HepG2 (cell line): ENCODE data around the gene PDLIM7. TPM values are rescaled to one million over a fixed set of nuclear protein-coding genes. Genes with fewer than 3 reads are reported as not detected.

Experiments
- ATAC-seq: fragments of 200-7000 bp; cut with Tn5 transposase; 3 replicates; pipeline ENCODE4 v1.9.1; 2020; ENCODE audit warnings: mild to moderate bottlenecking, moderate library complexity
- BruUV-seq: library from RNA; stranded (reverse); fragments of 400-500 nt; replicated peaks from 2 replicates; lab custom pipeline; 2021; lab: Mats Ljungman, UMichigan
- CTCF ChIA-PET: fragments of 300-600 bp; formaldehyde crosslinking; extraction: SDS; loops from one replicate; lab custom pipeline; 2021; ENCODE audit warnings: low total read pairs, inconsistent platforms, low intra/inter-chr PET ratio; lab: Yijun Ruan, JAX
- POLR2A ChIA-PET: fragments of 350-600 bp; sonication (Branson Sonifier 250); formaldehyde crosslinking; loops from one replicate; lab custom pipeline; 2020; ENCODE audit warnings: antibody characterized with exemption, inconsistent platforms; lab: Yijun Ruan, JAX
- DNase-seq: peaks from one replicate; pipeline ENCODE4 v3.0.0-alpha.2; 2015; ENCODE audit warnings: low spot score
- FAIRE-seq: peaks from 3 replicates; lab custom pipeline; 2011; peaks lifted over from hg19 to GRCh38; lab: Jason Lieb, UNC
- H2AFZ ChIP-seq: one replicate; pipeline ENCODE4 v1.6.1; 2011; ENCODE audit warnings: low read length, inconsistent platforms
- H3K27ac ChIP-seq: fragments of 300-600 bp; 3 replicates; pipeline ENCODE4 v1.8.0; 2011; ENCODE audit warnings: mixed run types, mild to moderate bottlenecking, mixed read lengths, low read length, inconsistent platforms; ENCODE audit not compliant: insufficient read depth; ENCODE audit errors: extremely low read length
- H3K27me3 ChIP-seq, 2 experiments: fragments of 200-600 bp in 1 of 2; 2 replicates in 1 of 2; 3 replicates in 1 of 2; pipeline versions ENCODE4 v1.6.0 to v1.8.0; 2011; ENCODE audit warnings: low read length in 2 of 2, mild to moderate bottlenecking in 2 of 2, moderate library complexity in 2 of 2, inconsistent platforms in 1 of 2; ENCODE audit not compliant: insufficient read depth in 2 of 2, control insufficient read depth in 1 of 2
- H3K36me3 ChIP-seq, 2 experiments: fragments of 200-600 bp in 1 of 2; replicated peaks in 1 of 2; 2 replicates in 1 of 2; 3 replicates in 1 of 2; pipeline versions ENCODE4 v1.5.1 to v1.8.0; 2011; ENCODE audit warnings: low read length in 2 of 2, inconsistent platforms in 1 of 2; ENCODE audit not compliant: insufficient read depth in 2 of 2, control insufficient read depth in 1 of 2
- H3K4me1 ChIP-seq: 2 replicates; pipeline ENCODE4 v1.5.1; 2012; ENCODE audit warnings: low read length, inconsistent platforms; ENCODE audit not compliant: insufficient read depth
- H3K4me2 ChIP-seq: 2 replicates; pipeline ENCODE4 v1.6.0; 2011; ENCODE audit warnings: low read depth, low read length, inconsistent platforms
- H3K4me3 ChIP-seq, 3 experiments: fragments of 200-600 bp in 1 of 3; sonication (generic), shearing (Covaris generic) in 1 of 3; replicated peaks in 1 of 3; 2 replicates each; pipeline ENCODE4 v1.5.1; 2011 to 2016; ENCODE audit warnings: low read length in 3 of 3, inconsistent platforms in 2 of 3, low read depth in 2 of 3, mild to moderate bottlenecking in 2 of 3, control low read depth in 1 of 3, mixed read lengths in 1 of 3; ENCODE audit not compliant: insufficient read depth in 1 of 3
- H3K79me2 ChIP-seq: one replicate; pipeline ENCODE4 v1.6.1; 2011; ENCODE audit warnings: low read length, inconsistent platforms; ENCODE audit not compliant: insufficient read depth
- H3K9ac ChIP-seq: 2 replicates; pipeline ENCODE4 v1.6.0; 2011; ENCODE audit warnings: mild to moderate bottlenecking, low read depth, low read length, inconsistent platforms; ENCODE audit not compliant: insufficient read depth
- H3K9me3 ChIP-seq: 2 replicates; pipeline ENCODE4 v1.5.1; 2012; ENCODE audit warnings: mild to moderate bottlenecking, low read length
- H4K20me1 ChIP-seq: 2 replicates; pipeline ENCODE4 v1.6.0; 2011; ENCODE audit warnings: inconsistent platforms, mild to moderate bottlenecking, low read length, moderate library complexity; ENCODE audit not compliant: insufficient read depth
- FOXA3 ChIP-seq: IDR thresholded peaks from 2 replicates; pipeline ENCODE4 v1.6.1; 2016; ENCODE audit warnings: missing genetic modification reagents, missing compliant biosample characterization
- FUBP1 ChIP-seq: sonication (generic); formaldehyde crosslinking; IDR thresholded peaks from 2 replicates; pipeline ENCODE4 v1.5.1; 2020; ENCODE audit warnings: missing genetic modification reagents, mild to moderate bottlenecking, borderline replicate concordance
- RERE ChIP-seq: IDR thresholded peaks from 2 replicates; pipeline ENCODE4 v1.6.1; 2016; ENCODE audit warnings: low read depth, missing genetic modification reagents, missing compliant biosample characterization
- SAP130 ChIP-seq: IDR thresholded peaks from 2 replicates; pipeline ENCODE4 v1.6.1; 2016; ENCODE audit warnings: low read depth
- SNAPC5 ChIP-seq: sonication (generic); formaldehyde crosslinking; IDR thresholded peaks from 2 replicates; pipeline ENCODE4 v1.8.1; 2023; ENCODE audit warnings: mild to moderate bottlenecking, missing genetic modification reagents, borderline replicate concordance
- TARDBP ChIP-seq: sonication (generic); formaldehyde crosslinking; IDR thresholded peaks from 2 replicates; pipeline ENCODE4 v1.8.0; 2022; ENCODE audit warnings: mild to moderate bottlenecking, missing genetic modification reagents
- TEAD3 ChIP-seq: optimal IDR thresholded peaks from 2 replicates; pipeline ENCODE3; 2016; ENCODE audit warnings: borderline replicate concordance
- THAP7 ChIP-seq: sonication (generic); formaldehyde crosslinking; IDR thresholded peaks from 2 replicates; pipeline ENCODE4 v1.8.1; 2023; ENCODE audit warnings: mild to moderate bottlenecking, missing genetic modification reagents
- U2AF1 ChIP-seq: fragments of 200-400 bp; formaldehyde crosslinking; optimal IDR thresholded peaks from 2 replicates; pipeline ENCODE3; 2017; ENCODE audit warnings: mild to moderate bottlenecking, low read depth, low read length
- ZBTB44 ChIP-seq: sonication (generic); formaldehyde crosslinking; IDR thresholded peaks from 2 replicates; pipeline ENCODE4 v1.4.0; 2020; ENCODE audit warnings: missing genetic modification reagents
- ZBTB7B ChIP-seq: sonication (generic); formaldehyde crosslinking; IDR thresholded peaks from 2 replicates; pipeline ENCODE4 v1.4.0; 2020; ENCODE audit warnings: missing genetic modification reagents
- ZNF33B ChIP-seq: sonication (generic); formaldehyde crosslinking; IDR thresholded peaks from 2 replicates; pipeline ENCODE4 v1.5.1; 2020; ENCODE audit warnings: mild to moderate bottlenecking, missing genetic modification reagents
- ZNF569 ChIP-seq: sonication (generic); formaldehyde crosslinking; IDR thresholded peaks from 2 replicates; pipeline ENCODE4 v1.5.0; 2020; ENCODE audit warnings: mild to moderate bottlenecking, missing genetic modification reagents, moderate library complexity, borderline replicate concordance
- ZNF720 ChIP-seq: sonication (generic); formaldehyde crosslinking; IDR thresholded peaks from 2 replicates; pipeline ENCODE4 v1.4.0; 2020; ENCODE audit warnings: missing genetic modification reagents
- ZNF724P ChIP-seq: sonication (generic); formaldehyde crosslinking; IDR thresholded peaks from 2 replicates; pipeline ENCODE4 v1.8.0; 2022; ENCODE audit warnings: missing genetic modification reagents, borderline replicate concordance
- WGBS: methylation state at CpG from one replicate; pipeline ENCODE4 v1.1.6; 2017; ENCODE audit warnings: low lambda C conversion rate; 5-methylcytosine and 5-hydroxymethylcytosine counted together
- in situ Hi-C: cut with HindIII; loops from 2 replicates; pipeline ENCODE4 v1.10.0; 2017; ENCODE audit warnings: low pct_unique_long_range_greater_than_20kb; ENCODE audit not compliant: extremely low pct_ligation_motif_present
- intact Hi-C: fragments of 100-400 bp; cut with micrococcal nuclease; formaldehyde crosslinking; loops from one replicate; pipeline ENCODE4 v1.10.0; 2022; ENCODE audit not compliant: unreplicated experiment
- polyA plus RNA-seq, 8 experiments: library from polyadenylated mRNA; depleted of rRNA in 3 of 8; stranded (reverse) in 7 of 8; unstranded in 1 of 8; fragments of >200 nt; fragmentation: Illumina TruSeq in 4 of 8; extraction: Trizol in 4 of 8; gene quantifications; 2 replicates each; pipeline versions ENCODE4 v1.2.1 to v1.2.3, GENCODE V29; 2011 to 2016; ENCODE audit warnings: low read depth in 4 of 8, missing spikeins in 1 of 8, mixed read lengths in 1 of 8; ENCODE audit not compliant: insufficient read depth in 1 of 8
- total RNA-seq, 5 experiments: library from RNA; depleted of rRNA; stranded (reverse); fragments of >200 nt; fragmentation: Illumina TruSeq; extraction: Trizol; gene quantifications; 2 replicates each; pipeline ENCODE4 v1.2.3, GENCODE V29; 2016; ENCODE audit warnings: low read depth in 1 of 5

PDLIM7 gene
- total and polyA plus RNA-seq, 2 of the 13 experiments (the other 11 are each of a cell fraction or from before 2014, with no cell fraction given) = 21.1 to 31.3 TPM

- Histone ChIP-seq H3K27ac (no peak overlapping the region), H3K36me3 (0 out of 5 replicates have a peak, but pooled peaks cover 0 to 8% of the 10 kb centered on the region in 2 experiments), H2AFZ (no peak overlapping the region), H3K79me2 (no peaks in the 10 kb centered on the region), H3K4me1 (peaks cover 49% of the 10 kb centered on the region), H3K4me3 (peak overlapping the region; percentile 55 to 80 (median 61); a peak in 5 of 6 replicates), H4K20me1 (peaks cover 2% of the 10 kb centered on the region; the same call in 1 of the 2 replicates), H3K9me3 (no peaks in the 10 kb centered on the region), H3K9ac (peak overlapping the region; percentile 82), H3K27me3 (no peaks in the 10 kb centered on the region), H3K4me2 (peak overlapping the region; percentile 99)
- CTCF ChIA-PET = no interaction called here
- in situ Hi-C loops (loop anchor here (5.0 kb wide), 1 partner anchor 134 kb away; the partner anchor contains the start of gene MXD3), intact Hi-C loops (loop anchor here (5.0 kb wide), 1 partner anchor 119 kb away; no protein-coding TSS in a partner anchor)
- BruUV-seq = no TSS peak
- POLR2A ChIA-PET = interaction anchor here (0.8 to 4.2 kb wide), 4 partner anchors 9 to 67 kb away, joined by 3 to 19 read pairs (median 11); partner anchors contain the start of gene GRK6
- ATAC-seq = no peak
- no peak for DNase-seq
- FAIRE-seq = no peak
- 96% methylated on average over 7 of the region's 8 CpGs for WGBS
- TF ChIP-seq FOXA3 = no peak
- no peak for TF ChIP-seq SAP130 (CRISPR knock-in tag)
- TF ChIP-seq ZBTB44 (CRISPR knock-in tag) = no peak
- TF ChIP-seq ZNF720 (CRISPR knock-in tag) = no peak
- TF ChIP-seq THAP7 (CRISPR knock-in tag) = no peak
- TF ChIP-seq ZBTB7B (CRISPR knock-in tag) = no peak
- no peak for TF ChIP-seq U2AF1
- TF ChIP-seq FUBP1 (CRISPR knock-in tag) = no peak
- no peak for TF ChIP-seq ZNF33B (CRISPR knock-in tag)
- TF ChIP-seq RERE (CRISPR knock-in tag) = no peak
- no peak for TF ChIP-seq TEAD3 (CRISPR knock-in tag)
- no peak for TF ChIP-seq ZNF569
- TF ChIP-seq ZNF724P (CRISPR knock-in tag) = no peak
- TF ChIP-seq SNAPC5 (CRISPR knock-in tag) = no peak
- no peak for TF ChIP-seq TARDBP (CRISPR knock-in tag)
Observed at GRCh38 chr5:177445917-177446199, 51.5 kb downstream of the PDLIM7 start.
